Renal cortical epithelial cell (primary cell): ENCODE data around the gene IL22RA2. TPM values are rescaled to one million over a fixed set of nuclear protein-coding genes. Genes with fewer than 3 reads are reported as not detected.
"Not testable (repeated sequence)": the region's sequence is repeated elsewhere in the genome, so short reads cannot be mapped to it uniquely, and the experiment has no call there.

ENCODE experiments used
- DNase-seq: peaks from one replicate; pipeline ENCODE4 v3.0.0-alpha.2; 2011; ENCODE audit warnings: low read depth
- total RNA-seq: library from RNA; depleted of rRNA; stranded (reverse); fragments of >200 nt; gene quantifications from 2 replicates; pipeline ENCODE4 v1.2.3, GENCODE V29; 2014

Gene IL22RA2
- total RNA-seq, 1 donor from 2014 or later = not detected

- no peak for DNase-seq
These were observed 46.5 kb downstream of the IL22RA2 start for GRCh38 chr6:137126875-137127485.

- no peak for DNase-seq
These were observed 50.4 kb downstream of the IL22RA2 start for GRCh38 chr6:137123078-137123477.

GRCh38 chr6:137122612-137123011 is 50.8 kb downstream of the IL22RA2 start:
- no peak for DNase-seq

- DNase-seq = no peak
These were observed 51.9 kb downstream of the IL22RA2 start for GRCh38 chr6:137121401-137121997.

- no peak for DNase-seq
These were observed 52.7 kb downstream of the IL22RA2 start for GRCh38 chr6:137120748-137121147.

GRCh38 chr6:137119196-137120104 is 54.0 kb downstream of the IL22RA2 start:
- DNase-seq = no peak

GRCh38 chr6:137117581-137117980 is 55.9 kb downstream of the IL22RA2 start:
- DNase-seq = no peak

GRCh38 chr6:137116807-137117206 is 56.6 kb downstream of the IL22RA2 start:
- no peak for DNase-seq

GRCh38 chr6:137115658-137116057 is 57.8 kb downstream of the IL22RA2 start:
- DNase-seq = peak; percentile 15

- peak; percentile 27 for DNase-seq
These were observed 61.4 kb downstream of the IL22RA2 start for GRCh38 chr6:137112067-137112355.

- DNase-seq = no peak
These were observed 62.0 kb downstream of the IL22RA2 start for GRCh38 chr6:137111296-137112066.

- DNase-seq = no peak
These were observed 65.7 kb downstream of the IL22RA2 start for GRCh38 chr6:137107767-137108105.

- not testable (repeated sequence) for DNase-seq
These were observed 66.2 kb downstream of the IL22RA2 start for GRCh38 chr6:137107047-137107766.

- DNase-seq = no peak
These were observed 67.3 kb downstream of the IL22RA2 start for GRCh38 chr6:137106183-137106582.

GRCh38 chr6:137105375-137105774 is 68.1 kb downstream of the IL22RA2 start:
- DNase-seq = no peak

- no peak for DNase-seq
These were observed 68.5 kb downstream of the IL22RA2 start for GRCh38 chr6:137104926-137105325.

- no peak for DNase-seq
These were observed 70.5 kb downstream of the IL22RA2 start for GRCh38 chr6:137102851-137103492.

GRCh38 chr6:137102050-137102848 is 71.2 kb downstream of the IL22RA2 start:
- DNase-seq = no peak

- DNase-seq = peak; percentile 71
These were observed 73.6 kb downstream of the IL22RA2 start for GRCh38 chr6:137099689-137100403.

- no peak for DNase-seq
These were observed 75.9 kb downstream of the IL22RA2 start for GRCh38 chr6:137097526-137097925.
